HepG2 (cell line): ENCODE measurements around the gene RSPH1. TPM values are rescaled to one million over a fixed set of nuclear protein-coding genes. Genes with fewer than 3 reads are reported as not detected.

ENCODE experiments used
- ATAC-seq: fragments of 200-7000 bp; cut with Tn5 transposase; 3 replicates; pipeline ENCODE4 v1.9.1; 2020; ENCODE audit warnings: mild to moderate bottlenecking, moderate library complexity
- BruUV-seq: library from RNA; stranded (reverse); fragments of 400-500 nt; replicated peaks from 2 replicates; lab custom pipeline; 2021; lab: Mats Ljungman, UMichigan
- CTCF ChIA-PET: fragments of 300-600 bp; formaldehyde crosslinking; extraction: SDS; loops from one replicate; lab custom pipeline; 2021; ENCODE audit warnings: low total read pairs, inconsistent platforms, low intra/inter-chr PET ratio; lab: Yijun Ruan, JAX
- POLR2A ChIA-PET: fragments of 350-600 bp; sonication (Branson Sonifier 250); formaldehyde crosslinking; loops from one replicate; lab custom pipeline; 2020; ENCODE audit warnings: antibody characterized with exemption, inconsistent platforms; lab: Yijun Ruan, JAX
- DNase-seq: peaks from one replicate; pipeline ENCODE4 v3.0.0-alpha.2; 2015; ENCODE audit warnings: low spot score
- FAIRE-seq: peaks from 3 replicates; lab custom pipeline; 2011; peaks lifted over from hg19 to GRCh38; lab: Jason Lieb, UNC
- H2AFZ ChIP-seq: one replicate; pipeline ENCODE4 v1.6.1; 2011; ENCODE audit warnings: low read length, inconsistent platforms
- H3K27ac ChIP-seq: fragments of 300-600 bp; 3 replicates; pipeline ENCODE4 v1.8.0; 2011; ENCODE audit warnings: mixed run types, mild to moderate bottlenecking, mixed read lengths, low read length, inconsistent platforms; ENCODE audit not compliant: insufficient read depth; ENCODE audit errors: extremely low read length
- H3K27me3 ChIP-seq, 2 experiments: fragments of 200-600 bp in 1 of 2; 2 replicates in 1 of 2; 3 replicates in 1 of 2; pipeline versions ENCODE4 v1.6.0 to v1.8.0; 2011; ENCODE audit warnings: low read length in 2 of 2, mild to moderate bottlenecking in 2 of 2, moderate library complexity in 2 of 2, inconsistent platforms in 1 of 2; ENCODE audit not compliant: insufficient read depth in 2 of 2, control insufficient read depth in 1 of 2
- H3K36me3 ChIP-seq, 2 experiments: fragments of 200-600 bp in 1 of 2; replicated peaks in 1 of 2; 2 replicates in 1 of 2; 3 replicates in 1 of 2; pipeline versions ENCODE4 v1.5.1 to v1.8.0; 2011; ENCODE audit warnings: low read length in 2 of 2, inconsistent platforms in 1 of 2; ENCODE audit not compliant: insufficient read depth in 2 of 2, control insufficient read depth in 1 of 2
- H3K4me1 ChIP-seq: 2 replicates; pipeline ENCODE4 v1.5.1; 2012; ENCODE audit warnings: low read length, inconsistent platforms; ENCODE audit not compliant: insufficient read depth
- H3K4me2 ChIP-seq: 2 replicates; pipeline ENCODE4 v1.6.0; 2011; ENCODE audit warnings: low read depth, low read length, inconsistent platforms
- H3K4me3 ChIP-seq, 3 experiments: fragments of 200-600 bp in 1 of 3; sonication (generic), shearing (Covaris generic) in 1 of 3; replicated peaks in 1 of 3; 2 replicates each; pipeline ENCODE4 v1.5.1; 2011 to 2016; ENCODE audit warnings: low read length in 3 of 3, inconsistent platforms in 2 of 3, low read depth in 2 of 3, mild to moderate bottlenecking in 2 of 3, control low read depth in 1 of 3, mixed read lengths in 1 of 3; ENCODE audit not compliant: insufficient read depth in 1 of 3
- H3K79me2 ChIP-seq: one replicate; pipeline ENCODE4 v1.6.1; 2011; ENCODE audit warnings: low read length, inconsistent platforms; ENCODE audit not compliant: insufficient read depth
- H3K9ac ChIP-seq: 2 replicates; pipeline ENCODE4 v1.6.0; 2011; ENCODE audit warnings: mild to moderate bottlenecking, low read depth, low read length, inconsistent platforms; ENCODE audit not compliant: insufficient read depth
- H3K9me3 ChIP-seq: 2 replicates; pipeline ENCODE4 v1.5.1; 2012; ENCODE audit warnings: mild to moderate bottlenecking, low read length
- H4K20me1 ChIP-seq: 2 replicates; pipeline ENCODE4 v1.6.0; 2011; ENCODE audit warnings: inconsistent platforms, mild to moderate bottlenecking, low read length, moderate library complexity; ENCODE audit not compliant: insufficient read depth
- CTCF ChIP-seq: sonication (generic); formaldehyde crosslinking; IDR thresholded peaks from 2 replicates; pipeline ENCODE4 v1.5.0; 2020; ENCODE audit warnings: mild to moderate bottlenecking, missing genetic modification reagents, moderate library complexity
- KDM6A ChIP-seq: IDR thresholded peaks from 2 replicates; pipeline ENCODE4 v1.6.1; 2016; ENCODE audit warnings: low read depth
- KLF11 ChIP-seq: IDR thresholded peaks from 2 replicates; pipeline ENCODE4 v1.6.1; 2016; ENCODE audit warnings: missing compliant biosample characterization
- NR3C1 ChIP-seq: sonication (generic); formaldehyde crosslinking; IDR thresholded peaks from 2 replicates; pipeline ENCODE4 v1.4.0; 2020; ENCODE audit warnings: missing genetic modification reagents
- PHF20 ChIP-seq: sonication (generic); formaldehyde crosslinking; IDR thresholded peaks from 2 replicates; pipeline ENCODE4 v1.5.0; 2020; ENCODE audit warnings: mild to moderate bottlenecking, missing genetic modification reagents
- RFX1 ChIP-seq: fragments of 450-650 bp; IDR thresholded peaks from 2 replicates; pipeline ENCODE4 v1.6.1; 2017
- SALL2 ChIP-seq: sonication (generic); formaldehyde crosslinking; IDR thresholded peaks from 2 replicates; pipeline ENCODE4 v1.8.1; 2023; ENCODE audit warnings: mild to moderate bottlenecking, missing genetic modification reagents, inconsistent platforms
- TCF12 ChIP-seq, 2 experiments: fragments of 450-650 bp in 1 of 2; sonication (generic) in 1 of 2; formaldehyde crosslinking in 1 of 2; IDR thresholded peaks; 2 replicates each; pipeline versions ENCODE4 v1.6.1 to v1.8.0; 2017 to 2022; ENCODE audit warnings: antibody characterized with exemption in 1 of 2, mild to moderate bottlenecking in 1 of 2, missing genetic modification reagents in 1 of 2, moderate library complexity in 1 of 2
- TCF7L2 ChIP-seq: IDR thresholded peaks from 2 replicates; pipeline ENCODE4 v1.6.1; 2011; ENCODE audit warnings: mild to moderate bottlenecking, low read depth, low read length, moderate library complexity
- TFE3 ChIP-seq: IDR thresholded peaks from 2 replicates; pipeline ENCODE4 v1.6.1; 2016
- TOE1 ChIP-seq: sonication (generic); formaldehyde crosslinking; IDR thresholded peaks from 2 replicates; pipeline ENCODE4 v1.4.0; 2020; ENCODE audit warnings: mild to moderate bottlenecking, missing genetic modification reagents
- ZBTB1 ChIP-seq: sonication (generic); formaldehyde crosslinking; IDR thresholded peaks from 2 replicates; pipeline ENCODE4 v1.4.0; 2020; ENCODE audit warnings: missing genetic modification reagents, borderline replicate concordance
- ZNF256 ChIP-seq: sonication (generic); formaldehyde crosslinking; conservative IDR thresholded peaks from 2 replicates; pipeline ENCODE4 v1.4.0; 2020; ENCODE audit warnings: missing genetic modification reagents
- ZNF543 ChIP-seq: sonication (generic); formaldehyde crosslinking; IDR thresholded peaks from 2 replicates; pipeline ENCODE4 v1.4.0; 2020; ENCODE audit warnings: mild to moderate bottlenecking, missing genetic modification reagents
- ZNF639 ChIP-seq: conservative IDR thresholded peaks from 2 replicates; pipeline ENCODE4 v1.6.1; 2018; ENCODE audit warnings: missing genetic modification reagents
- ZNF766 ChIP-seq: sonication (generic); formaldehyde crosslinking; IDR thresholded peaks from 2 replicates; pipeline ENCODE4 v1.5.0; 2020; ENCODE audit warnings: missing genetic modification reagents, borderline replicate concordance
- in situ Hi-C: cut with HindIII; loops from 2 replicates; pipeline ENCODE4 v1.10.0; 2017; ENCODE audit warnings: low pct_unique_long_range_greater_than_20kb; ENCODE audit not compliant: extremely low pct_ligation_motif_present
- intact Hi-C: fragments of 100-400 bp; cut with micrococcal nuclease; formaldehyde crosslinking; loops from one replicate; pipeline ENCODE4 v1.10.0; 2022; ENCODE audit not compliant: unreplicated experiment
- polyA plus RNA-seq, 8 experiments: library from polyadenylated mRNA; depleted of rRNA in 3 of 8; stranded (reverse) in 7 of 8; unstranded in 1 of 8; fragments of >200 nt; fragmentation: Illumina TruSeq in 4 of 8; extraction: Trizol in 4 of 8; gene quantifications; 2 replicates each; pipeline versions ENCODE4 v1.2.1 to v1.2.3, GENCODE V29; 2011 to 2016; ENCODE audit warnings: low read depth in 4 of 8, missing spikeins in 1 of 8, mixed read lengths in 1 of 8; ENCODE audit not compliant: insufficient read depth in 1 of 8
- total RNA-seq, 5 experiments: library from RNA; depleted of rRNA; stranded (reverse); fragments of >200 nt; fragmentation: Illumina TruSeq; extraction: Trizol; gene quantifications; 2 replicates each; pipeline ENCODE4 v1.2.3, GENCODE V29; 2016; ENCODE audit warnings: low read depth in 1 of 5

Gene RSPH1
- total and polyA plus RNA-seq, 2 of the 13 experiments (the other 11 are each of a cell fraction or from before 2014, with no cell fraction given): not detected

- no peaks in the 10 kb centered on the region for H3K27me3 ChIP-seq
- BruUV-seq: no TSS peak
- no peak overlapping the region for H3K4me2 ChIP-seq
- CTCF ChIA-PET: no interaction called here
- H3K27ac ChIP-seq: no peak overlapping the region
- DNase-seq: no peak
- POLR2A ChIA-PET: no interaction called here
- no peaks in the 10 kb centered on the region for H3K79me2 ChIP-seq
- no peaks in the 10 kb centered on the region for H3K4me1 ChIP-seq
- intact Hi-C loops: no loop called here
- FAIRE-seq: no peak
- H3K36me3 ChIP-seq: no peaks in the 10 kb centered on the region
- no peaks in the 10 kb centered on the region for H4K20me1 ChIP-seq
- TF ChIP-seq ZNF639 (CRISPR knock-in tag) (no peak), ZNF543 (peak; percentile 90)
- H2AFZ ChIP-seq: no peak overlapping the region
- no peaks in the 10 kb centered on the region for H3K9me3 ChIP-seq
- in situ Hi-C loops: no loop called here
- ATAC-seq: no peak
- H3K4me3 ChIP-seq: no peak overlapping the region
- no peak overlapping the region for H3K9ac ChIP-seq
These were observed 59.1 kb downstream of the RSPH1 start for GRCh38 chr21:42436914-42437313.

GRCh38 chr21:42435833-42436232, 60.2 kb downstream of the RSPH1 start:
- no peak overlapping the region for H3K4me3 ChIP-seq
- no peak overlapping the region for H3K4me2 ChIP-seq
- H3K36me3 ChIP-seq: no peaks in the 10 kb centered on the region
- no peak overlapping the region for H3K27ac ChIP-seq
- no peaks in the 10 kb centered on the region for H3K4me1 ChIP-seq
- H2AFZ ChIP-seq: no peak overlapping the region
- ChIA-PET POLR2A (no interaction called here), CTCF (no interaction called here)
- no peaks in the 10 kb centered on the region for H4K20me1 ChIP-seq
- DNase-seq: no peak
- no peak overlapping the region for H3K9ac ChIP-seq
- intact Hi-C loops (no loop called here), in situ Hi-C loops (no loop called here)
- no peak for ATAC-seq
- no peak for FAIRE-seq
- no peaks in the 10 kb centered on the region for H3K27me3 ChIP-seq
- no peaks in the 10 kb centered on the region for H3K79me2 ChIP-seq
- BruUV-seq: no TSS peak
- H3K9me3 ChIP-seq: no peaks in the 10 kb centered on the region
- TF ChIP-seq RFX1 (no peak), ZNF256 (CRISPR knock-in tag) (no peak), TOE1 (CRISPR knock-in tag) (no peak), CTCF (CRISPR knock-in tag) (no peak), KLF11 (CRISPR knock-in tag) (no peak), TCF7L2 (no peak), TFE3 (no peak), ZNF766 (no peak), SALL2 (no peak), NR3C1 (CRISPR knock-in tag) (no peak), TCF12 (IDR thresholded peaks at IDR 0.05) (no peak), TCF12 (CRISPR knock-in tag; IDR thresholded peaks at IDR 0.05) (no peak), KDM6A (CRISPR knock-in tag) (no peak), PHF20 (CRISPR knock-in tag) (no peak), ZBTB1 (CRISPR knock-in tag) (no peak)
